ENCODE data around the gene GTF3C6. TPM values are rescaled to one million over a fixed set of nuclear protein-coding genes. Genes with fewer than 3 reads are reported as not detected.

GTF3C6 gene
- total RNA-seq, 1 experiment from 2014 or later, result 146 TPM

DNA sequence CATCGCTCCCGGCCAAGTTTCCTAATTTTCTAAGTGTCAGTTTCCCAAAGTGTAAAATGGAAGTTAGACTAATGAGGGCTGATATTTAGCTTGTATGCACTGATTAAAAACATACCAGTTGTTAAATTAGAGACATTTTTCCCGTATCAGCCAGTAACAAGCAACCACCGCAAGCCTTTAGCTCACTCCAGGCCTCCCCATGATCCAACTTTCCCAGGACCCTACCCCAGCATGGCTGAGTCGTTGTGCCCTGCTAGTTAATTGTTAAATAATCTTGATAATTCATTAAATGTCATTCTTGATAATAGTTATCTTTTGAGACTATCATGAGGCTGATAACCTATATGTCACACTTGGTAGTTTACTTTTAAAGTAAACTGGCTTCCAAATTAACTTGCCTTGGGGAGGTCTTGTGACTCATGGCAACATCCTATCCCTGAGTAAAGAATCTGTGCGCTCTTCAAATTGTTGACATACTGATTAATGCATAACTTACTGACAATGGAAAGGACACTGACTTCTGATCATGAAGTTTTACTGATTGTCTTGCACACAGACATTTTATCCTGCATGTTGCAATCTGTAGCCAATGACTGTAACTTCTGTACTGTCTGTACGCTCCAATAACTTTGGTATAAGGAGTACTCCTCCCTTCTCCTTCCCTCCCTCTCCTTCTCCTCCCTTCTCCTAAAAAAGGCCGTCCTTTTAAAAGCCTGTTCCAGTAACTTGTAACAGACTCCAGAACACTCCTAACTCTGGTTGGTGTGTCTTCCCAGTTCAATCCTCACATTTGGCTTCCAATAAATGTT, 6.3 kb upstream of the GTF3C6 start:
- intact Hi-C loops (cut with micrococcal nuclease; ENCODE audit: unreplicated experiment), result loop anchor here (5.0 kb wide), 1 partner anchor 135 kb away; the partner anchor contains the start of gene CDK19
- DNase-seq (ENCODE audit: low read depth, low spot score), result peak; percentile 71

DNA sequence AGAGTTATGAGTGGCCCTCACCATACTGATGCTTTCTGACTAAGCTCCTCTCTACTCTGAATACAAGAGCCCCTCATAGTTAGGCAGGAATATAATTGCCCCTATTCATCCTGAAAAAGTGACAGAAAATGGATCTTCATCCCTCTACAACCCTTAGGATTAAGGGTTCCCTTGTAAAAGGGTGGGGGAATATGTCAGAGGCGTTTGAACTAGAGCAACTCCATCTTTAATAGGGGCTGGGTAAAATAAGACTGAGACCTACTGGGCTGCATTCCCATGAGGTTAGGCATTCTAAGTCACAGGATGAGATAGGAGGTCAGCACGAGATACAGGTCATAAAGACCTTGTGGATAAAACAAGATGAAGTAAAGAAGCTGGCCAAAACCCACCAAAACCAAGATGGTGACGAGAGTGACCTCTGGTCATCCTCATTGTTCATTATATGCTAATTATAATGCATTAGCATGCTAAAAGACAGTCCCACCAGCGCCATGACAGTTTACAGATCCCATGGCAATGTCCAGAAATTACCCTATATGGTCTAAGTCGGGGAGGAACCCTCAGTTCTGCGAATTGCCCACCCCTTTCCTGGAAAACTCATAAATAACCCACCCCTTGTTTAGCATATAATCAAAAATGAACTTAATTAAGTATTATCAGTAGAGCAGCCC, 4.7 kb upstream of the GTF3C6 start:
- ATAC-seq (no peak), DNase-seq (ENCODE audit: low read depth, low spot score) (no peak)
- Histone ChIP-seq H3K4me3 (ENCODE audit: low read depth in 2 of 2, low read length in 2 of 2) (no peak overlapping the region), H3K9me3 (ENCODE audit: control insufficient read depth, insufficient read depth, low read depth, low read length) (no peaks in the 10 kb centered on the region), H3K36me3 (ENCODE audit: control insufficient read depth, insufficient read depth, low read length) (no peaks in the 10 kb centered on the region), H3K27me3 (ENCODE audit: control insufficient read depth, insufficient read depth, low read length) (no peaks in the 10 kb centered on the region), H3K27ac (ENCODE audit: low read length) (no peak overlapping the region), H3K4me1 (ENCODE audit: control insufficient read depth, insufficient read depth, low read length) (peaks cover 11% of the 10 kb centered on the region)
- CTCF ChIA-PET, result no interaction called here
- intact Hi-C loops (cut with micrococcal nuclease; ENCODE audit: unreplicated experiment) (loop anchor here (5.0 kb wide), 1 partner anchor 136 kb away; the partner anchor contains the start of gene CDK19), in situ Hi-C loops (cut with HindIII; ENCODE audit: low pct_unique_long_range_greater_than_20kb, low sequenced_read_pairs) (no loop called here)
- POLR2A ChIA-PET, result interaction anchor here (0.7 kb wide), 1 partner anchor 20 kb away, joined by 12 read pairs; no protein-coding TSS in a partner anchor
- no TSS peak for BruUV-seq (replicated peaks)
- TF ChIP-seq POLR2AphosphoS5 (IDR thresholded peaks at IDR 0.05; ENCODE audit: low read depth, low read length) (no peak), TCF7L2 (IDR thresholded peaks at IDR 0.05; ENCODE audit: low read depth, low read length) (no peak), SIN3A (IDR thresholded peaks at IDR 0.05; ENCODE audit: borderline replicate concordance, insufficient read depth, low read depth, low read length) (no peak)
- TF ChIP-seq, protein P1, sequence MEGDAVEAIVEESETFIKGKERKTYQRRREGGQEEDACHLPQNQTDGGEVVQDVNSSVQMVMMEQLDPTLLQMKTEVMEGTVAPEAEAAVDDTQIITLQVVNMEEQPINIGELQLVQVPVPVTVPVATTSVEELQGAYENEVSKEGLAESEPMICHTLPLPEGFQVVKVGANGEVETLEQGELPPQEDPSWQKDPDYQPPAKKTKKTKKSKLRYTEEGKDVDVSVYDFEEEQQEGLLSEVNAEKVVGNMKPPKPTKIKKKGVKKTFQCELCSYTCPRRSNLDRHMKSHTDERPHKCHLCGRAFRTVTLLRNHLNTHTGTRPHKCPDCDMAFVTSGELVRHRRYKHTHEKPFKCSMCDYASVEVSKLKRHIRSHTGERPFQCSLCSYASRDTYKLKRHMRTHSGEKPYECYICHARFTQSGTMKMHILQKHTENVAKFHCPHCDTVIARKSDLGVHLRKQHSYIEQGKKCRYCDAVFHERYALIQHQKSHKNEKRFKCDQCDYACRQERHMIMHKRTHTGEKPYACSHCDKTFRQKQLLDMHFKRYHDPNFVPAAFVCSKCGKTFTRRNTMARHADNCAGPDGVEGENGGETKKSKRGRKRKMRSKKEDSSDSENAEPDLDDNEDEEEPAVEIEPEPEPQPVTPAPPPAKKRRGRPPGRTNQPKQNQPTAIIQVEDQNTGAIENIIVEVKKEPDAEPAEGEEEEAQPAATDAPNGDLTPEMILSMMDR (IDR thresholded peaks at IDR 0.05), result no peak
- TF ChIP-seq, protein P2, sequence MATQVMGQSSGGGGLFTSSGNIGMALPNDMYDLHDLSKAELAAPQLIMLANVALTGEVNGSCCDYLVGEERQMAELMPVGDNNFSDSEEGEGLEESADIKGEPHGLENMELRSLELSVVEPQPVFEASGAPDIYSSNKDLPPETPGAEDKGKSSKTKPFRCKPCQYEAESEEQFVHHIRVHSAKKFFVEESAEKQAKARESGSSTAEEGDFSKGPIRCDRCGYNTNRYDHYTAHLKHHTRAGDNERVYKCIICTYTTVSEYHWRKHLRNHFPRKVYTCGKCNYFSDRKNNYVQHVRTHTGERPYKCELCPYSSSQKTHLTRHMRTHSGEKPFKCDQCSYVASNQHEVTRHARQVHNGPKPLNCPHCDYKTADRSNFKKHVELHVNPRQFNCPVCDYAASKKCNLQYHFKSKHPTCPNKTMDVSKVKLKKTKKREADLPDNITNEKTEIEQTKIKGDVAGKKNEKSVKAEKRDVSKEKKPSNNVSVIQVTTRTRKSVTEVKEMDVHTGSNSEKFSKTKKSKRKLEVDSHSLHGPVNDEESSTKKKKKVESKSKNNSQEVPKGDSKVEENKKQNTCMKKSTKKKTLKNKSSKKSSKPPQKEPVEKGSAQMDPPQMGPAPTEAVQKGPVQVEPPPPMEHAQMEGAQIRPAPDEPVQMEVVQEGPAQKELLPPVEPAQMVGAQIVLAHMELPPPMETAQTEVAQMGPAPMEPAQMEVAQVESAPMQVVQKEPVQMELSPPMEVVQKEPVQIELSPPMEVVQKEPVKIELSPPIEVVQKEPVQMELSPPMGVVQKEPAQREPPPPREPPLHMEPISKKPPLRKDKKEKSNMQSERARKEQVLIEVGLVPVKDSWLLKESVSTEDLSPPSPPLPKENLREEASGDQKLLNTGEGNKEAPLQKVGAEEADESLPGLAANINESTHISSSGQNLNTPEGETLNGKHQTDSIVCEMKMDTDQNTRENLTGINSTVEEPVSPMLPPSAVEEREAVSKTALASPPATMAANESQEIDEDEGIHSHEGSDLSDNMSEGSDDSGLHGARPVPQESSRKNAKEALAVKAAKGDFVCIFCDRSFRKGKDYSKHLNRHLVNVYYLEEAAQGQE (IDR thresholded peaks at IDR 0.05; ENCODE audit: insufficient read depth in 1 of 2, low read depth in 2 of 2, low read length in 1 of 2), result no peak

More for the DNA sequence above, 6.3 kb upstream of the GTF3C6 start:
- Histone ChIP-seq H3K4me3 (ENCODE audit: low read depth in 2 of 2, low read length in 2 of 2) (no peak overlapping the region), H3K27ac (ENCODE audit: low read length) (peak overlapping the region; percentile 12; the same call in 1 of the 2 replicates), H3K27me3 (ENCODE audit: control insufficient read depth, insufficient read depth, low read length) (no peaks in the 10 kb centered on the region), H3K4me1 (ENCODE audit: control insufficient read depth, insufficient read depth, low read length) (peaks cover 7% of the 10 kb centered on the region; the same call in 1 of the 2 replicates), H3K9me3 (ENCODE audit: control insufficient read depth, insufficient read depth, low read depth, low read length) (no peaks in the 10 kb centered on the region), H3K36me3 (ENCODE audit: control insufficient read depth, insufficient read depth, low read length) (no peaks in the 10 kb centered on the region)
- ChIA-PET POLR2A (interaction anchor here (0.7 kb wide), 2 partner anchors 270 to 296 kb away, joined by 9 to 15 read pairs; no protein-coding TSS in a partner anchor), CTCF (interaction anchor here (0.5 to 0.6 kb wide), 2 partner anchors 223 to 350 kb away, joined by 4 to 9 read pairs; no protein-coding TSS in a partner anchor)
- TF ChIP-seq, protein P2 (IDR thresholded peaks at IDR 0.05; ENCODE audit: insufficient read depth in 1 of 2, low read depth in 2 of 2, low read length in 1 of 2), result no peak
- no peak for TF ChIP-seq TCF7L2 (IDR thresholded peaks at IDR 0.05; ENCODE audit: low read depth, low read length)
- TF ChIP-seq SIN3A (IDR thresholded peaks at IDR 0.05; ENCODE audit: borderline replicate concordance, insufficient read depth, low read depth, low read length), result no peak
- no peak for TF ChIP-seq POLR2AphosphoS5 (IDR thresholded peaks at IDR 0.05; ENCODE audit: low read depth, low read length)
- TF ChIP-seq, protein P1 (IDR thresholded peaks at IDR 0.05), result no peak
- ATAC-seq, result peak; percentile 64
- in situ Hi-C loops (cut with HindIII; ENCODE audit: low pct_unique_long_range_greater_than_20kb, low sequenced_read_pairs), result no loop called here
- no TSS peak for BruUV-seq (replicated peaks)

All from Panc1 (cell line).